Cardiac muscle cell (in vitro differentiated cells and primary cell): ENCODE measurements around the gene DGAT2L6. TPM values are rescaled to one million over a fixed set of nuclear protein-coding genes. Genes with fewer than 3 reads are reported as not detected.

Source experiments
- DNase-seq, 2 donors: peaks; one replicate each; pipeline versions ENCODE4 v3.0.0 to v3.0.0-alpha.2; 2010 to 2017; ENCODE audit warnings: low read depth in 1 of 2, low spot score in 1 of 2
- H3K27ac ChIP-seq: fragments of 200-600 bp; sonication (generic); 2 replicates; pipeline ENCODE4 v1.5.1; 2016
- H3K27me3 ChIP-seq: fragments of 200-600 bp; sonication (generic); 2 replicates; pipeline ENCODE4 v1.6.0; 2016; ENCODE audit warnings: control low read depth
- H3K36me3 ChIP-seq: fragments of 200-600 bp; sonication (generic); 2 replicates; pipeline ENCODE4 v1.5.1; 2016; ENCODE audit warnings: control low read depth
- H3K4me1 ChIP-seq: fragments of 200-600 bp; sonication (generic); 2 replicates; pipeline ENCODE4 v1.8.1; 2017; ENCODE audit warnings: low read depth, mild to moderate bottlenecking, mixed run types
- H3K4me3 ChIP-seq: fragments of 200-600 bp; sonication (generic); 2 replicates; pipeline ENCODE4 v1.5.1; 2016; ENCODE audit warnings: mild to moderate bottlenecking
- H3K9me3 ChIP-seq: fragments of 200-600 bp; sonication (generic); 2 replicates; pipeline ENCODE4 v1.5.1; 2017; ENCODE audit warnings: low read depth, mild to moderate bottlenecking, control low read depth
- CTCF ChIP-seq: IDR thresholded peaks from 2 replicates; pipeline ENCODE4 v1.5.1; 2012; ENCODE audit warnings: low read depth, mild to moderate bottlenecking, low read length
- polyA plus RNA-seq: library from polyadenylated mRNA; unstranded; fragments of >200 nt; fragmentation: Nextera tagmentation; extraction: Ambion mirVana; gene quantifications from 2 replicates; pipeline ENCODE4 v1.2.1, GENCODE V29; 2016
- total RNA-seq: library from RNA; depleted of rRNA; stranded (reverse); fragments of >200 nt; gene quantifications from 2 replicates; pipeline ENCODE4 v1.2.3, GENCODE V29; 2016

DGAT2L6 gene
- total RNA-seq (not detected in 2 replicates), polyA plus RNA-seq (not detected in 2 replicates)

GRCh38 chrX:70176938-70177533, at the start of gene DGAT2L6:
TSS of gene DGAT2L6 (plus strand) at chrX:70177483. CDS start at chrX:70177583, 100 bp downstream.
- no peak within 1 kb of the TSS for H3K27ac ChIP-seq
- TF ChIP-seq CTCF: no peak
- H3K4me3 ChIP-seq: no peak within 1 kb of the TSS
- no peaks in the 10 kb centered on the region for H3K4me1 ChIP-seq
- DNase-seq: no peak
- H3K27me3 ChIP-seq: no peaks in the 10 kb centered on the region
- H3K9me3 ChIP-seq: no peaks in the 10 kb centered on the region
- no peaks in the 10 kb centered on the region for H3K36me3 ChIP-seq

GRCh38 chrX:70128071-70128470, 49.2 kb upstream of the DGAT2L6 start:
- no peak for TF ChIP-seq CTCF
- Histone ChIP-seq H3K4me1 (no peaks in the 10 kb centered on the region), H3K27me3 (no peaks in the 10 kb centered on the region), H3K9me3 (no peaks in the 10 kb centered on the region), H3K27ac (no peak overlapping the region), H3K4me3 (no peak overlapping the region), H3K36me3 (no peaks in the 10 kb centered on the region)
- no peak for DNase-seq

GRCh38 chrX:70129816-70130215, 47.5 kb upstream of the DGAT2L6 start:
- no peak overlapping the region for H3K27ac ChIP-seq
- H3K4me1 ChIP-seq: no peaks in the 10 kb centered on the region
- DNase-seq: peak in 1 of 2 donors; percentile 1
- H3K4me3 ChIP-seq: no peak overlapping the region
- no peaks in the 10 kb centered on the region for H3K27me3 ChIP-seq
- H3K36me3 ChIP-seq: no peaks in the 10 kb centered on the region
- H3K9me3 ChIP-seq: no peaks in the 10 kb centered on the region
- TF ChIP-seq CTCF: no peak

GRCh38 chrX:70132224-70132623, 45.1 kb upstream of the DGAT2L6 start:
- peak overlapping the region; percentile 87 for H3K27ac ChIP-seq
- TF ChIP-seq CTCF: no peak
- no peak overlapping the region for H3K4me3 ChIP-seq

GRCh38 chrX:70132877-70133302, 44.4 kb upstream of the DGAT2L6 start:
- no peaks in the 10 kb centered on the region for H3K4me1 ChIP-seq
- H3K27me3 ChIP-seq: no peaks in the 10 kb centered on the region
- peak overlapping the region; percentile 87 for H3K27ac ChIP-seq
- no peaks in the 10 kb centered on the region for H3K9me3 ChIP-seq
- H3K36me3 ChIP-seq: peaks cover 5% of the 10 kb centered on the region
- no peak for TF ChIP-seq CTCF
- DNase-seq: no peak
- H3K4me3 ChIP-seq: peak overlapping the region; percentile 72

More at GRCh38 chrX:70132224-70132623, 45.1 kb upstream of the DGAT2L6 start:
- Histone ChIP-seq H3K27me3 (no peaks in the 10 kb centered on the region), H3K36me3 (peaks cover 5% of the 10 kb centered on the region), H3K9me3 (no peaks in the 10 kb centered on the region), H3K4me1 (no peaks in the 10 kb centered on the region)
- DNase-seq: no peak
